ENCODE measurements around the gene SPINK4. TPM values are rescaled to one million over a fixed set of nuclear protein-coding genes. Genes with fewer than 3 reads are reported as not detected.
A peak's percentile ranks its signal among the peaks of the same experiment; 100 is the strongest.

Gene SPINK4
- total RNA-seq, 1 donor from 2014 or later = not detected

GRCh38 chr9:33234511-33235467, 5.2 kb upstream of the SPINK4 start:
- Histone ChIP-seq H3K4me3 (no peak overlapping the region), H3K27me3 (no peaks in the 10 kb centered on the region), H3K36me3 (no peaks in the 10 kb centered on the region), H3K9me3 (no peaks in the 10 kb centered on the region), H3K27ac (no peak overlapping the region), H3K4me1 (no peaks in the 10 kb centered on the region)
- intact Hi-C loops (cut with DNase I) = no loop called here
- DNase-seq (ENCODE audit: low spot score in 2 of 2) = no peak
- TF ChIP-seq CTCF (IDR thresholded peaks at IDR 0.05) = no peak

- Histone ChIP-seq H3K27me3 (no peaks in the 10 kb centered on the region), H3K4me1 (no peaks in the 10 kb centered on the region), H3K9me3 (no peaks in the 10 kb centered on the region), H3K27ac (no peak overlapping the region), H3K36me3 (no peaks in the 10 kb centered on the region), H3K4me3 (no peak overlapping the region)
- no peak for TF ChIP-seq CTCF (IDR thresholded peaks at IDR 0.05)
- intact Hi-C loops (cut with DNase I) = no loop called here
- no peak for DNase-seq (ENCODE audit: low spot score in 2 of 2)
Observed at GRCh38 chr9:33236571-33236970, 3.4 kb upstream of the SPINK4 start.

GRCh38 chr9:33241298-33241697, 1.3 kb downstream of the SPINK4 start:
- Histone ChIP-seq H3K4me3 (no peak overlapping the region), H3K27ac (no peak overlapping the region), H3K9me3 (no peaks in the 10 kb centered on the region), H3K36me3 (no peaks in the 10 kb centered on the region), H3K27me3 (no peaks in the 10 kb centered on the region), H3K4me1 (no peaks in the 10 kb centered on the region)
- no peak for DNase-seq (ENCODE audit: low spot score in 2 of 2)
- intact Hi-C loops (cut with DNase I) = no loop called here
- TF ChIP-seq CTCF (IDR thresholded peaks at IDR 0.05) = no peak

- DNase-seq (ENCODE audit: low spot score in 2 of 2) = no peak
- H3K27me3 ChIP-seq = no peaks in the 10 kb centered on the region
- H3K9me3 ChIP-seq = no peaks in the 10 kb centered on the region
- no peak for TF ChIP-seq CTCF (IDR thresholded peaks at IDR 0.05)
- no peak overlapping the region for H3K27ac ChIP-seq
- no peak overlapping the region for H3K4me3 ChIP-seq
- H3K4me1 ChIP-seq = no peaks in the 10 kb centered on the region
- H3K36me3 ChIP-seq = no peaks in the 10 kb centered on the region
- intact Hi-C loops (cut with DNase I) = no loop called here
Observed at GRCh38 chr9:33242609-33243134, 2.7 kb downstream of the SPINK4 start.

- H3K9me3 ChIP-seq = no peaks in the 10 kb centered on the region
- no peaks in the 10 kb centered on the region for H3K27me3 ChIP-seq
- TF ChIP-seq CTCF (IDR thresholded peaks at IDR 0.05) = no peak
- no peaks in the 10 kb centered on the region for H3K4me1 ChIP-seq
- peak in 1 of 2 donors; percentile 27 for DNase-seq (ENCODE audit: low spot score in 2 of 2)
- H3K36me3 ChIP-seq = no peaks in the 10 kb centered on the region
- intact Hi-C loops (cut with DNase I) = no loop called here
- no peak overlapping the region for H3K27ac ChIP-seq
- H3K4me3 ChIP-seq = no peak overlapping the region
Observed at GRCh38 chr9:33244137-33244784, 4.3 kb downstream of the SPINK4 start.

Data from ascending aorta (tissue), 2 donors.